ENCODE measurements around the gene HOXD8. TPM values are rescaled to one million over a fixed set of nuclear protein-coding genes. Genes with fewer than 3 reads are reported as not detected.
A peak's percentile ranks its signal among the peaks of the same experiment; 100 is the strongest.

Gene HOXD8
- total RNA-seq, 1 donor from 2014 or later: 18.0 TPM

DNA sequence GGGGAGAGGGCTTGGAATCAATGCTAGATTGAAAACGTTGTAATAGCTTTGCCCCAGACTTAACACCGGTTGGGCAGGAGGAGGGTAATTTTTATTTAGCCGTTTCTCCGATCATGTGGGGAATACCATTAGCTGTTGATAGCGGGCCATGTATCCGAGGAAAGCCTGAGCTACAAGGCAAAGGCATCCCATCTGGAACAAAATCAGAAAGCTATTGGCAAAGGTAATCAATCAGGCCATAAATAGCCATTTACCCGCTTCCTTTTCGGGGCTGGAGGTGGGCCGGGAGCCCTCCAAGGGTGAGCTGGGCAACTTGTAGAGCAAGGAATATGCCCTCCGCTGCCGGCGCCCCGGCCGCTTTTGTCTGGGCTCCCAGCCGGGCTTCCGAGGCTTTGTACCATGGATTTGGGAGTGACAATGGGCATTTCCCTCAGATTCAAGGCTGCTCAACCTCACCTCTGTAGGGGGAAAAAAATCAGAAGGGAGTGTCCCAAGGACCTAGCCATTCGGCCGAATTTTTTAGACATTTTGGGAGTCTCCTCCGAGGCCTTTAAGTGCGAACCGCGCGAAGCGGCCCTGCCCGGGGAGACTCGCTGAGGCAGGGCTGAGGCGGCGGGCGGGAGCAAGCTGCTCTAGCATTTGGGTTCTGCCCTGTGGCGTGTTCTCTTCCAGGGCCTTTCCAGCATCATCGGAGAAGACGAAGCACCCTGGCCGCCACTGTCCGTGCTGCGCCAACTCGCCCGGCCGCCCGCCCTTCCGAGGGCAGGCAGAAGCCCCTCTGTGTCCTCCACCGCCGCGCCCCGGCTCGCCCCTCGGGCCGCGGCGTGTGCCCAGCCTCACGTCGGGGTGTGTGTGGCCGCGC, 8.1 kb upstream of the HOXD8 start:
- TF ChIP-seq CTCF (conservative IDR thresholded peaks at IDR 0.05; ENCODE audit: low read depth, low read length): no peak
- no peak for DNase-seq (ENCODE audit: low read depth)
- H3K4me3 ChIP-seq (ENCODE audit: low read depth, low read length): peak overlapping the region; percentile 73

- peak overlapping the region; percentile 73 for H3K4me3 ChIP-seq (ENCODE audit: low read depth, low read length)
- no peak for DNase-seq (ENCODE audit: low read depth)
- TF ChIP-seq CTCF (conservative IDR thresholded peaks at IDR 0.05; ENCODE audit: low read depth, low read length): no peak
These were observed 7.3 kb upstream of the HOXD8 start for GRCh38 chr2:176122052-176122682.

DNA sequence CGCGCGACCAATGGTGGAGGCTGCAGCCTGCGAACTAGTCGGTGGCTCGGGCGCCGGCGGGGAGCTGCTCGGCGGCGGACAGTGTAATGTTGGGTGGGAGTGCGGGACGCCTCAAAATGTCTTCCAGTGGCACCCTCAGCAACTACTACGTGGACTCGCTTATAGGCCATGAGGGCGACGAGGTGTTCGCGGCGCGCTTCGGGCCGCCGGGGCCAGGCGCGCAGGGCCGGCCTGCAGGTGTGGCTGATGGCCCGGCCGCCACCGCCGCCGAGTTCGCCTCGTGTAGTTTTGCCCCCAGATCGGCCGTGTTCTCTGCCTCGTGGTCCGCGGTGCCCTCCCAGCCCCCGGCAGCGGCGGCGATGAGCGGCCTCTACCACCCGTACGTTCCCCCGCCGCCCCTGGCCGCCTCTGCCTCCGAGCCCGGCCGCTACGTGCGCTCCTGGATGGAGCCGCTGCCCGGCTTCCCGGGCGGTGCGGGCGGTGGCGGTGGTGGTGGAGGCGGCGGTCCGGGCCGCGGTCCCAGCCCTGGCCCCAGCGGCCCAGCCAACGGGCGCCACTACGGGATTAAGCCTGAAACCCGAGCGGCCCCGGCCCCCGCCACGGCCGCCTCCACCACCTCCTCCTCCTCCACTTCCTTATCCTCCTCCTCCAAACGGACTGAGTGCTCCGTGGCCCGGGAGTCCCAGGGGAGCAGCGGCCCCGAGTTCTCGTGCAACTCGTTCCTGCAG, 6.7 kb upstream of the HOXD8 start, which contains the start of gene HOXD9:
TSS of gene HOXD9 (plus strand) at position 37 of the 728 bp plus-strand sequence. CDS start at position 87, 50 bp downstream.
- DNase-seq (ENCODE audit: low read depth): no peak
- TF ChIP-seq CTCF (conservative IDR thresholded peaks at IDR 0.05; ENCODE audit: low read depth, low read length): no peak
- peak within 1 kb of the TSS; percentile 73 for H3K4me3 ChIP-seq (ENCODE audit: low read depth, low read length)

GRCh38 chr2:176123411-176124109, 5.9 kb upstream of the HOXD8 start:
- TF ChIP-seq CTCF (conservative IDR thresholded peaks at IDR 0.05; ENCODE audit: low read depth, low read length): no peak
- no peak for DNase-seq (ENCODE audit: low read depth)
- H3K4me3 ChIP-seq (ENCODE audit: low read depth, low read length): peak overlapping the region; percentile 73

GRCh38 chr2:176124110-176124946, 5.2 kb upstream of the HOXD8 start:
- DNase-seq (ENCODE audit: low read depth): no peak
- no peak for TF ChIP-seq CTCF (conservative IDR thresholded peaks at IDR 0.05; ENCODE audit: low read depth, low read length)
- H3K4me3 ChIP-seq (ENCODE audit: low read depth, low read length): peak overlapping the region; percentile 73

Measured in epithelial cell of proximal tubule (primary cell).